GM23248 (cell line): Measurements from ENCODE around the gene GET3. TPM values are rescaled to one million over a fixed set of nuclear protein-coding genes. Genes with fewer than 3 reads are reported as not detected.

Source experiments
- DNase-seq: peaks from one replicate; pipeline ENCODE4 v3.0.0-alpha.2; 2015
- H2AFZ ChIP-seq: fragments of 200-600 bp; sonication (generic); 2 replicates; pipeline ENCODE4 v1.6.1; 2016; ENCODE audit warnings: antibody characterized with exemption
- H3F3A ChIP-seq: fragments of 200-600 bp; sonication (generic); 2 replicates; pipeline ENCODE4 v1.6.1; 2016; ENCODE audit warnings: mild to moderate bottlenecking, antibody characterized with exemption, mixed run types; ENCODE audit not compliant: insufficient read depth
- H3K27ac ChIP-seq: fragments of 200-600 bp; sonication (generic); 2 replicates; pipeline ENCODE4 v1.5.1; 2016; ENCODE audit warnings: mild to moderate bottlenecking
- H3K27me3 ChIP-seq: fragments of 200-600 bp; sonication (generic); replicated peaks from 2 replicates; pipeline ENCODE4 v1.6.1; 2016; ENCODE audit warnings: mild to moderate bottlenecking; ENCODE audit not compliant: insufficient read depth
- H3K36me3 ChIP-seq: fragments of 200-600 bp; sonication (generic); 2 replicates; pipeline ENCODE4 v1.6.1; 2016; ENCODE audit warnings: low read depth, mild to moderate bottlenecking
- H3K4me1 ChIP-seq: fragments of 200-600 bp; sonication (generic); 2 replicates; pipeline ENCODE4 v1.6.1; 2016; ENCODE audit warnings: mild to moderate bottlenecking; ENCODE audit not compliant: insufficient read depth
- H3K4me2 ChIP-seq: fragments of 200-600 bp; sonication (generic); one replicate; pipeline ENCODE4 v1.6.1; 2016; ENCODE audit warnings: mild to moderate bottlenecking; ENCODE audit not compliant: unreplicated experiment
- H3K4me3 ChIP-seq: fragments of 200-600 bp; sonication (generic); 2 replicates; pipeline ENCODE4 v1.5.1; 2016; ENCODE audit warnings: mild to moderate bottlenecking
- H3K79me2 ChIP-seq: fragments of 200-600 bp; sonication (generic); 2 replicates; pipeline ENCODE4 v1.6.1; 2016; ENCODE audit warnings: mild to moderate bottlenecking; ENCODE audit not compliant: insufficient read depth
- H3K9ac ChIP-seq: fragments of 200-600 bp; sonication (generic); 2 replicates; pipeline ENCODE4 v1.6.1; 2016; ENCODE audit warnings: mild to moderate bottlenecking
- H3K9me2 ChIP-seq: fragments of 200-600 bp; sonication (generic); 2 replicates; pipeline ENCODE4 v1.6.1; 2016; ENCODE audit warnings: mixed run types, mild to moderate bottlenecking, moderate library complexity; ENCODE audit not compliant: insufficient read depth
- H3K9me3 ChIP-seq: fragments of 200-600 bp; sonication (generic); one replicate; pipeline ENCODE4 v1.6.1; 2017; ENCODE audit warnings: low read depth
- H4K20me1 ChIP-seq: fragments of 200-600 bp; sonication (generic); 2 replicates; pipeline ENCODE4 v1.6.0; 2016; ENCODE audit not compliant: insufficient read depth
- EZH2 ChIP-seq: fragments of 200-600 bp; sonication (generic); IDR thresholded peaks from 2 replicates; pipeline ENCODE4 v1.6.1; 2018; ENCODE audit warnings: antibody characterized with exemption, mild to moderate bottlenecking; ENCODE audit not compliant: insufficient read depth, poor library complexity, severe bottlenecking
- EZH2phosphoT487 ChIP-seq: fragments of 200-600 bp; sonication (generic); IDR thresholded peaks from 2 replicates; pipeline ENCODE4 v1.6.1; 2018; ENCODE audit warnings: antibody characterized with exemption, moderate library complexity, mild to moderate bottlenecking, low read depth; ENCODE audit not compliant: insufficient read depth
- WGBS, 2 experiments: methylation state at CpG; one replicate each; pipeline ENCODE4 v1.1.6; 2015 to 2017; ENCODE audit warnings: low lambda C conversion rate in 2 of 2, low coverage in 1 of 2; ENCODE audit errors: missing lambda C conversion rate in 2 of 2; 5-methylcytosine and 5-hydroxymethylcytosine counted together
- in situ Hi-C: fragments of 300-500 bp; cut with MboI; formaldehyde crosslinking; loops from 2 replicates; pipeline ENCODE4 v1.15.0; 2020
- polyA plus RNA-seq: library from polyadenylated mRNA; unstranded; fragments of >200 nt; fragmentation: Nextera tagmentation; extraction: Ambion mirVana; gene quantifications from 2 replicates; pipeline ENCODE4 v1.2.1, GENCODE V29; 2016
- total RNA-seq: library from RNA; depleted of rRNA; stranded (reverse); fragments of >200 nt; shearing (Covaris generic); gene quantifications from 2 replicates; pipeline ENCODE4 v1.2.3, GENCODE V29; 2014

The GET3 gene
- total and polyA plus RNA-seq, 2 experiments from 2014 or later, result 106 to 110 TPM

DNA sequence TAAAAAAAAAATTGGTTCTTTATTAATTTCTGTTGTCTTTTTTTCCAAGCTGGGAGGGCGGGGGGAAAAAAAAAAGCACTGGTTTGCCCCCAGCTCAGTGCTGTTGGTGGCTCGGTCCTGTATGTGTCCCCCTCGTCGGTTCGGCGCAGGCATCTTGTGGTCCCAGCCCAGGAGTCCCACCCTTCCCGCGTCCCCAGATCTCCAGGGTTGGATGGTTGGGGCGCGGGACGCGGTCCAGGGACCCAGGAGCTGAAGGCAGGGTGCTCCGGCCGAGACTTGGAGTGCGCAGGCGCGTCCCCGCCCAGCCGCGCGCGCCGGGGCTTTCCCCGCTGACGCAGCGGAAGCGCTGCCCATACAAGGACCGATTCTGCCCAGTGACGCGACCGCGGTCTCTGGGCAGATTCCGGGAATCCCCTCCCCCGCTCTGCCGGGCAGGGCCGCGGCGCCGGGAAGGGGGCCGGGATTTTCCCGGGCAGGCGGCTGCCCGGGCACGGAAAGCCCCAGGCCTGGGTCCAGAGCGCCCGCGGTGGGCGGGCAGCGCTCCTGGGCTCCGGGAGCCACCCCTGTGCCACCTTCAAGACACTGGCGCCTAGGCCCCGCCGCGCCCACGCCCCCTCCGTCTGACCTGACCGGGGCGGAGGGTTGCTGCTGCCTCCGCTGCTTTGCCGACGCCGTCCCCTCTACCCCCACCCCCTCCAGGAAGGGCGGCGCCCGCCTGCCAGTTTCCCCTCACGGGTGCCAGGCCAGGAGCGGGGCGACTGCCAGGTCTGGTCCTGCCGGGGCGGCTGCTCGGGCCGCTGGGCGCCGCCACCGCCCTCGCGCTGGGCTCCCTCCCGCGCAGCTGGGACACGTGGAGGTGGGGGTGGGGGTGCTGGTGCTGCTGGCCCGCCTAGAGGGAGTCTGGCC lies 56.2 kb downstream of the GET3 start:
- no peaks in the 10 kb centered on the region for H3K9me3 ChIP-seq
- H3K4me1 ChIP-seq, result peaks cover 27% of the 10 kb centered on the region
- H4K20me1 ChIP-seq, result no peaks in the 10 kb centered on the region
- in situ Hi-C loops, result no loop called here
- DNase-seq, result peak; percentile 95
- H3K4me3 ChIP-seq, result peak overlapping the region; percentile 93
- H3K9ac ChIP-seq, result peak overlapping the region; percentile 98
- H3K27ac ChIP-seq, result peak overlapping the region; percentile 99
- no peaks in the 10 kb centered on the region for H3K27me3 ChIP-seq
- peak overlapping the region; percentile 90 for H3K4me2 ChIP-seq
- no peak overlapping the region for H2AFZ ChIP-seq
- TF ChIP-seq EZH2 (no peak), EZH2phosphoT487 (no peak)
- no peaks in the 10 kb centered on the region for H3K9me2 ChIP-seq
- peaks cover 48% of the 10 kb centered on the region for H3F3A ChIP-seq
- H3K79me2 ChIP-seq, result peaks cover 19% of the 10 kb centered on the region
- WGBS, 2 experiments, result 1 to 2% methylated on average over 53 to 68 of the region's 81 CpGs
- no peaks in the 10 kb centered on the region for H3K36me3 ChIP-seq

DNA sequence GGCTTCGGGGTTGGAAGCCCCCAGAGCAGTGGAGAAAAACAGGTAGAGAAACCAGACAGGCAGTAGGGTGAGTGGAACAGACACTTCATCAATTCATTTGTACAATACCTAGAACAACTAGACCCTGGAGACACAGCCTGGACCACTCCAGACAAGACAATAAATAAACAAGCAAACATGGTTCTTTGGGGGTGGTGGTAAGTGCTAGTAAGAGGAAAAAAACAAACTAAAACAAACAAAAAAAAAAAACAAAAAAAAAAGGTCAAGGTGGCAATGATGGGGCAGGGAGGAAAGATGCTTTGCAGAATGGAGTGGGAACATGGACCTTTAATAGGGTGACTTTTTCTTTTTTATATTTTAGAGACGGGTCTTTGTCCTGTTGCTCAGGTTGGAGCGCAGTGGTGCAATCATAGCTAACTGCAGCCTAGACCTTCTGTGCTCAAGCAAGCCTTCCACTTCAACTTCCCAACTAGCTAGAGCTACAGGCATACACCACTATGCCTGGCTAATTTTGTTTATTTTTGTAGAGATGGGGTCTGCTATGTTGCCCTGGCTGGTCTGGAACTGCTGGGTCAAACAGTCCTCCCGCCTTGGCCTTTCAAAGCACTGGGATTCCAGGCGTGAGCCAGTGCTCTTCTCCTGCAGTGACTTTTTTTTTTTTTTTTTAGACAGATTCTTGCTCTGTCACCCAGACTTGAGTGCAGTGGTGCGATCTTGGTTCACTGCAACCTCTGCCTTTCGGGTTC lies 57.1 kb downstream of the GET3 start:
- peak; percentile 43 for DNase-seq
- H3K79me2 ChIP-seq, result peaks cover 19% of the 10 kb centered on the region

DNA sequence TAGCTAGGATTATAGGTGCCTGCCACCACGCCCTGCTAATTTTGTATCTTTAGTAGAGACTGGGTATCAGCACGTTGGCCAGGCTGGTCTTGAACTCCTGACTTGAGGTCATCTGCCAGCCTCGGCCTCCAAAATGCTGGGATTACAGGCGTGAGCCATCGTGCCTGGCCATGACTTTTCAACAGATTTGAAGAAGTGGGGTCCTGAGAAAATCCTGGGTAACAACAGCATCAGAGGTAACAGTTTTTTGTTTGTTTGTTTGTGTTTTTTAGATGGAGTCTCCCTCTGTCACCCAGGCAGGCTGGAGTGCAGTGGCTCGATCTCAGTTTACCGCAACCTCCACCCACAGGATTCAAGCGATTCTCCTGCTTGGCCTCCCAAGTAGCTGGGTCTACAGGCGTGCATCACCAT lies 57.7 kb downstream of the GET3 start:
- in situ Hi-C loops, result no loop called here
- H3K4me3 ChIP-seq, result no peak overlapping the region
- no peaks in the 10 kb centered on the region for H3K36me3 ChIP-seq
- DNase-seq, result no peak
- 0 out of 2 replicates have a peak overlapping the region, but pooled peaks have one; percentile 98 for H3K9ac ChIP-seq
- no peaks in the 10 kb centered on the region for H3K9me3 ChIP-seq
- no peaks in the 10 kb centered on the region for H4K20me1 ChIP-seq
- WGBS, 2 experiments, result 91 to 92% methylated on average over 9 of the region's 9 CpGs
- H3K4me2 ChIP-seq, result no peak overlapping the region
- H3K4me1 ChIP-seq, result peaks cover 19% of the 10 kb centered on the region
- TF ChIP-seq EZH2phosphoT487 (no peak), EZH2 (no peak)
- H3K79me2 ChIP-seq, result peaks cover 19% of the 10 kb centered on the region
- no peak overlapping the region for H2AFZ ChIP-seq
- H3K27me3 ChIP-seq, result no peaks in the 10 kb centered on the region
- H3K9me2 ChIP-seq, result no peaks in the 10 kb centered on the region
- H3F3A ChIP-seq, result peaks cover 41% of the 10 kb centered on the region
- H3K27ac ChIP-seq, result peak overlapping the region; percentile 99

More for the DNA sequence above, 57.1 kb downstream of the GET3 start:
- peak overlapping the region; percentile 85 for H3K4me2 ChIP-seq
- no peak for TF ChIP-seq EZH2phosphoT487
- TF ChIP-seq EZH2, result no peak
- H4K20me1 ChIP-seq, result no peaks in the 10 kb centered on the region
- 70 to 71% methylated on average over 7 of the region's 7 CpGs for WGBS, 2 experiments
- H3K36me3 ChIP-seq, result no peaks in the 10 kb centered on the region
- H3K4me1 ChIP-seq, result peaks cover 19% of the 10 kb centered on the region
- in situ Hi-C loops, result no loop called here
- H3K9me3 ChIP-seq, result no peaks in the 10 kb centered on the region
- no peaks in the 10 kb centered on the region for H3K9me2 ChIP-seq
- peak overlapping the region; percentile 99 for H3K27ac ChIP-seq
- H3K9ac ChIP-seq, result peak overlapping the region; percentile 98
- peak overlapping the region; percentile 93 for H3K4me3 ChIP-seq
- no peak overlapping the region for H2AFZ ChIP-seq
- no peaks in the 10 kb centered on the region for H3K27me3 ChIP-seq
- peaks cover 42% of the 10 kb centered on the region for H3F3A ChIP-seq

DNA sequence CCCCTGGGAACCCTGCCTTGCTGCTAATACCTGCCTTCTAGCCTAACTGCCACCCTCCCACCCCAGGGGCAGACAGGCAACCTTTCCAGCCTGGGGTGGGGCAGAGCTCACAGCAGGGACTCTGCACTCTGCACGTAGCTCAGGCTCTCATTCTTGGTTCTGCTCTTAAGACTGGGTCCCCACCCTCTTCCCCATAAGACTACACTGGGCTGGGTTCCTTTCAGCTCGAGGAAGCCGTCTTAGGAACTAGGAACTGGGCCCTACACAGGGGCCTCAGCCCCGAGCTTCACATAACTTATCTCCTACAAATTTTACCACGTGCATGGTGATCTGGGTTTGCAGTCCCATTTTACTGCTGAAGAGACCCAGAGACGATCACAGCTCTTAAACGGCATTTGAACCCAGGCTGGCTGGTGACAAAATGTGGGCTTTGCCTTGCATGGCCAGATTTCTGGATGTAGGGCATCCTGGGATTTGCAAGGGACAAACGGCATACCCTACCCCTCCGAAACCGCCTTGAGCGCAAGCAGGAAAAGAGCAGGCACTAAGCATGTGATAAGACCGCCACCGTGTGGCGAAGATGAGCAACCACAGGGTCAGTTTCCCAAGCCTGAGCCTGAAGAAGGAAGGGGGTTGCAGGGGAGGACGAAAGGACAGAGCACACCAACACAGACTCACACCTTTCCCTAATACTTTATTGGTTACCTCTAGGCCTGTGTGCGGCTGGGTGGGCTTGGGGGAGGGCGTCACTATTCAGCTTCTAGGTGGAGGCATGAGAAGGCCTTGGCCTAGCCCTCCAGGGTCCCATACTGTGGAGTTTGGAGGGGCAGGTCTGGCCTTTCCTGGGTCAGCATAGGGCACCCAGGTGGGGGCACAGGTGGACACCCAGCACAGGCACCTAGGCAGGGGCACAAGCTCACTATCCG lies 59.1 kb downstream of the GET3 start:
- Histone ChIP-seq H3K4me2 (peak overlapping the region; percentile 43), H3K27me3 (no peaks in the 10 kb centered on the region), H3K9me2 (no peaks in the 10 kb centered on the region), H2AFZ (peak overlapping the region; percentile 50), H3K9ac (peak overlapping the region; percentile 11; the same call in 1 of the 2 replicates), H3K9me3 (no peaks in the 10 kb centered on the region), H3K36me3 (no peaks in the 10 kb centered on the region), H4K20me1 (no peaks in the 10 kb centered on the region), H3K79me2 (peaks cover 19% of the 10 kb centered on the region), H3K27ac (peak overlapping the region; percentile 34), H3K4me1 (peaks cover 10% of the 10 kb centered on the region; the same call in 1 of the 2 replicates), H3F3A (peaks cover 40% of the 10 kb centered on the region), H3K4me3 (0 out of 2 replicates have a peak overlapping the region, but pooled peaks have one; percentile 25)
- DNase-seq, result peak; percentile 85
- no peak for TF ChIP-seq EZH2phosphoT487
- no peak for TF ChIP-seq EZH2
- in situ Hi-C loops, result no loop called here
- WGBS, 2 experiments, result 5% methylated on average over 18 of the region's 18 CpGs
